MCF 10A (cell line): ENCODE data around the gene RAD54L. TPM values are rescaled to one million over a fixed set of nuclear protein-coding genes. Genes with fewer than 3 reads are reported as not detected.
"Not testable (repeated sequence)": the region's sequence is repeated elsewhere in the genome, so short reads cannot be mapped to it uniquely, and the experiment has no call there.

Experiments used
- BruUV-seq: library from RNA; stranded (reverse); fragments of 400-500 nt; replicated peaks from 2 replicates; lab custom pipeline; 2021; lab: Mats Ljungman, UMichigan
- CTCF ChIA-PET: fragments of 300-600 bp; sonication (Branson Sonifier 250); formaldehyde crosslinking; extraction: SDS; loops from one replicate; lab custom pipeline; 2021; ENCODE audit warnings: antibody characterized with exemption, inconsistent platforms; lab: Yijun Ruan, JAX
- POLR2A ChIA-PET: fragments of 300-600, 350-650 bp; sonication (Branson Sonifier 250); formaldehyde crosslinking; extraction: SDS; loops from one replicate; lab custom pipeline; 2020; ENCODE audit warnings: antibody characterized with exemption, inconsistent platforms; lab: Yijun Ruan, JAX
- DNase-seq: peaks from one replicate; pipeline ENCODE4 v3.0.0-alpha.2; 2018; ENCODE audit not compliant: unreplicated experiment
- H3K27ac Mint-ChIP-seq: one replicate; pipeline ENCODE4 v1.8.0; 2022; ENCODE audit warnings: mild to moderate bottlenecking, low read depth, mixed read lengths; ENCODE audit not compliant: unreplicated experiment
- H3K27me3 Mint-ChIP-seq: one replicate; pipeline ENCODE4 v1.8.0; 2022; ENCODE audit warnings: mixed read lengths; ENCODE audit not compliant: insufficient read depth, unreplicated experiment
- H3K36me3 Mint-ChIP-seq: one replicate; pipeline ENCODE4 v1.8.0; 2022; ENCODE audit warnings: mild to moderate bottlenecking, moderate library complexity, mixed read lengths; ENCODE audit not compliant: insufficient read depth, unreplicated experiment
- H3K4me1 Mint-ChIP-seq: one replicate; pipeline ENCODE4 v1.8.0; 2022; ENCODE audit warnings: mixed read lengths; ENCODE audit not compliant: insufficient read depth, unreplicated experiment
- H3K4me3 Mint-ChIP-seq: one replicate; pipeline ENCODE4 v1.8.0; 2022; ENCODE audit warnings: mild to moderate bottlenecking, moderate library complexity, mixed read lengths; ENCODE audit not compliant: unreplicated experiment
- H3K9me3 Mint-ChIP-seq: one replicate; pipeline ENCODE4 v1.8.0; 2022; ENCODE audit warnings: mixed read lengths; ENCODE audit not compliant: unreplicated experiment
- intact Hi-C: fragments of 100-400 bp; cut with micrococcal nuclease; formaldehyde crosslinking; loops from 2 replicates; pipeline ENCODE4 v1.14.1; 2022
- total RNA-seq: library from RNA; stranded (reverse); gene quantifications from 2 replicates; pipeline ENCODE4 v1.2.3, GENCODE V29; 2022
- TF ChIP-seq, protein P1 (sequence below): fragments of 200-600 bp; IDR thresholded peaks from one replicate; pipeline ENCODE4 v1.8.0; 2022; ENCODE audit warnings: antibody characterized with exemption, mild to moderate bottlenecking; ENCODE audit not compliant: unreplicated experiment

The RAD54L gene
- total RNA-seq, 1 experiment from 2014 or later: 4.5 TPM

DNA sequence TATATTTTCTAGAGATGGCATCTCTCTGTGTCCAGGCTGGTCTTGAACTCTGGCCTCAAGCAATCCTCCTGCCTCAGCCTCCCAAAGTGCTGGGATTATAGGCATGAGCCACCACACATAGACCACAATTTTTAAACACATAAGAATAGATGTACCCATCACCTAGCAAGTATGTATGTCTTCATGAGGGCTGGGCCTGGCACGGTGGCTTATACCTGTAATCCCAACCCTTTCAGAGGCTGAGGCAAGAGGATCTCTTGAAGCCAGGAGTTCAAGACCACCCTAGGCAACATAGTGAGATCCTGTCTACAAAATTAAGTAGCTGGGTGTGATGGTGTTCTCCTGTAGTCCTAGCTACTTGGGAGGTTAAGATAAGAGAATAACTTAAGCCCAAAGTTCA, 69.8 kb downstream of the RAD54L start:
- no TSS peak for BruUV-seq
- ChIA-PET CTCF (no interaction called here), POLR2A (interaction anchor here (1.0 to 1.8 kb wide), 4 partner anchors 9 to 23 kb away, joined by 3 to 7 read pairs (median 5); partner anchors contain the start of genes LRRC41, NSUN4 and UQCRH)
- TF ChIP-seq, protein P1, sequence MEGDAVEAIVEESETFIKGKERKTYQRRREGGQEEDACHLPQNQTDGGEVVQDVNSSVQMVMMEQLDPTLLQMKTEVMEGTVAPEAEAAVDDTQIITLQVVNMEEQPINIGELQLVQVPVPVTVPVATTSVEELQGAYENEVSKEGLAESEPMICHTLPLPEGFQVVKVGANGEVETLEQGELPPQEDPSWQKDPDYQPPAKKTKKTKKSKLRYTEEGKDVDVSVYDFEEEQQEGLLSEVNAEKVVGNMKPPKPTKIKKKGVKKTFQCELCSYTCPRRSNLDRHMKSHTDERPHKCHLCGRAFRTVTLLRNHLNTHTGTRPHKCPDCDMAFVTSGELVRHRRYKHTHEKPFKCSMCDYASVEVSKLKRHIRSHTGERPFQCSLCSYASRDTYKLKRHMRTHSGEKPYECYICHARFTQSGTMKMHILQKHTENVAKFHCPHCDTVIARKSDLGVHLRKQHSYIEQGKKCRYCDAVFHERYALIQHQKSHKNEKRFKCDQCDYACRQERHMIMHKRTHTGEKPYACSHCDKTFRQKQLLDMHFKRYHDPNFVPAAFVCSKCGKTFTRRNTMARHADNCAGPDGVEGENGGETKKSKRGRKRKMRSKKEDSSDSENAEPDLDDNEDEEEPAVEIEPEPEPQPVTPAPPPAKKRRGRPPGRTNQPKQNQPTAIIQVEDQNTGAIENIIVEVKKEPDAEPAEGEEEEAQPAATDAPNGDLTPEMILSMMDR: no peak
- Mint-ChIP-seq H3K27ac (no peak overlapping the region), H3K4me3 (no peak overlapping the region), H3K27me3 (no peaks in the 10 kb centered on the region), H3K36me3 (peaks cover 53% of the 10 kb centered on the region), H3K4me1 (peaks cover 5% of the 10 kb centered on the region), H3K9me3 (no peaks in the 10 kb centered on the region)
- intact Hi-C loops: no loop called here
- no peak for DNase-seq

DNA sequence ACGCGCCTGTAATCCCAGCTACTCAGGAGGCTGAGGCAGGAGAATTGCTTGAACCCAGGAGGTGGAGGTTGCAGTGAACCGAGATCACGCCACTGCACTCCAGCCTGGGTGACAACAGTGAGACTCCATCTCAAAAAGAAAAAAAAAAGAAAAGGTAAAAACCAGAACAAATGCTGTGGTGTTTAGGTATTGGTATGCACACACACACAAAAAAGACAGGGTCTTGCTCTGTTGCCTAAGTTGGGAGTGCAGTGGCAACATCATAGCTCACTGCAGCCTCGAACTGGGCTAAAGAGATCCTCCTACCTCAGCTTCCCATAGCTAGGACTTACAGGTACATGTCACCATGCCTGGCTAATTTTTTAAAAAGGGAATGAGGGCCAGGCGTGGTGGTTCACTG, 71.7 kb downstream of the RAD54L start:
- ChIA-PET CTCF (interaction anchor here (0.7 kb wide), 1 partner anchor 145 kb away, joined by 3 read pairs; no protein-coding TSS in a partner anchor), POLR2A (interaction anchor here (1.2 kb wide), 1 partner anchor 26 kb away, joined by 3 read pairs; no protein-coding TSS in a partner anchor)
- H3K4me3 Mint-ChIP-seq, H3K27ac Mint-ChIP-seq, H3K9me3 Mint-ChIP-seq, BruUV-seq, intact Hi-C loops, H3K4me1 Mint-ChIP-seq, DNase-seq, H3K27me3 Mint-ChIP-seq: not testable (repeated sequence)
- H3K36me3 Mint-ChIP-seq: peaks cover 33% of the 10 kb centered on the region

DNA sequence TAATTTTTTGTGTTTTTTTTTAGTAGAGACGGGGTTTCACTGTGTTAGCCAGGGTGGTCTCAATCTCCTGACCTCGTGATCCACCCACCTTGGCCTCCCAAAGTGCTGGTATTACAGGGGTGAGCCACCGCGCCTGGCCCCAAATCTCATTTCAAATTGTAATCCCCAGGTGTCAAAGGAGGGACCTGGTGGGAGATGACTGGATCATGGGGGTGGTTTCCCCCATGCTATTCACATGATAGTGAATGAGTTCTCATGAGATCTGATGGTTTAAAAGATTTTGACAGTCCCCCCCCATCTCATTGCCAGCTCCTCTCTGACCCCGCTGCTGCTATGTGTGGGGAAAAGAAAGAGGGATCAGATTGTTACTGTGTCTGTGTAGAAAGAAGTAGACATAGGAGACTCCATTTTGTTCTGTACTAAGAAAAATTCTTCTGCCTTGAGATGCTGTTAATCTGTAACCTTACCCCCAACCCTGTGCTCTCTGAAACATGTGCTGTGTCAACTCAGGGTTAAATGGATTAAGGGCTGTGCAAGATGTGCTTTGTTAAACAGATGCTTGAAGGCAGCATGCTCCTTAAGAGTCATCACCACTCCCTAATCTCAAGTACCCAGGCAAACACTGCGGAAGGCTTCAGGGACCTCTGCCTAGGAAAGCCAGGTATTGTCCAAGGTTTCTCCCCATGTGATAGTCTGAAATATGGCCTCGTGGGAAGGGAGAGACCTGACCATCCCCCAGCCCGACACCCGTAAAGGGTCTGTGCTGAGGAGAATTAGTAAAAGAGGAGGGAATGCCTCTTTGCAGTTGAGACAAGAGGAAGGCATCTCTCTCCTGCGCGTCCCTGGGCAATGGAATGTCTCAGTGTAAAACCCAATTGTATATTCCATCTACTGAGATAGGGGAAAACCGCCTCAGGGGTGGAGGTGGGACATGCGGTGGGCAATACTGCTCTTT, 72.7 kb downstream of the RAD54L start:
- BruUV-seq, intact Hi-C loops, H3K27me3 Mint-ChIP-seq, DNase-seq, H3K4me3 Mint-ChIP-seq, H3K9me3 Mint-ChIP-seq, CTCF ChIA-PET, H3K27ac Mint-ChIP-seq, H3K4me1 Mint-ChIP-seq: not testable (repeated sequence)
- POLR2A ChIA-PET: interaction anchor here (1.2 kb wide), 1 partner anchor 25 kb away, joined by 3 read pairs; no protein-coding TSS in a partner anchor
- peaks cover 24% of the 10 kb centered on the region for H3K36me3 Mint-ChIP-seq

DNA sequence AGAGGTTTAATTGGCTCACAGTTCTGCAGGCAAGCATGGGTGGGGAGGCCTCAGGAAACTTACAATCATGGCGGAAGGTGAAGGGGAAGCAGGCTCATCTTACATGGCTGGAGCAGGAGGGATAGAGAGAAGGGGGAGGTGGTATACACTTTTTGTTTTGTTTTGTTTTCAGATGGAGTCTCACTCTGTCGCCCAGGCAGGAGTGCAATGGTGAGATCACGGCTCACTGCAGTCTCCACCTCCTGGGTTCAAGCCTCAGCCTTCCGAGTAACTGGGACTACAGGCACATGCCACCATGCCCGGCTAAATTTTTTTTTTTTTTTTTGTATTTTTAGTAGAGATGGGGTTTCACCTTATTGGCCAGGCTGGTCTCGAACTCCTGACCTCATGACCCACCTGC, 74.6 kb downstream of the RAD54L start:
- H3K27ac Mint-ChIP-seq, POLR2A ChIA-PET, H3K27me3 Mint-ChIP-seq, BruUV-seq, H3K4me1 Mint-ChIP-seq, H3K36me3 Mint-ChIP-seq, intact Hi-C loops, H3K4me3 Mint-ChIP-seq, DNase-seq, H3K9me3 Mint-ChIP-seq: not testable (repeated sequence)
- CTCF ChIA-PET: interaction anchor here (0.6 kb wide), 1 partner anchor 217 kb away, joined by 3 read pairs; no protein-coding TSS in a partner anchor

DNA sequence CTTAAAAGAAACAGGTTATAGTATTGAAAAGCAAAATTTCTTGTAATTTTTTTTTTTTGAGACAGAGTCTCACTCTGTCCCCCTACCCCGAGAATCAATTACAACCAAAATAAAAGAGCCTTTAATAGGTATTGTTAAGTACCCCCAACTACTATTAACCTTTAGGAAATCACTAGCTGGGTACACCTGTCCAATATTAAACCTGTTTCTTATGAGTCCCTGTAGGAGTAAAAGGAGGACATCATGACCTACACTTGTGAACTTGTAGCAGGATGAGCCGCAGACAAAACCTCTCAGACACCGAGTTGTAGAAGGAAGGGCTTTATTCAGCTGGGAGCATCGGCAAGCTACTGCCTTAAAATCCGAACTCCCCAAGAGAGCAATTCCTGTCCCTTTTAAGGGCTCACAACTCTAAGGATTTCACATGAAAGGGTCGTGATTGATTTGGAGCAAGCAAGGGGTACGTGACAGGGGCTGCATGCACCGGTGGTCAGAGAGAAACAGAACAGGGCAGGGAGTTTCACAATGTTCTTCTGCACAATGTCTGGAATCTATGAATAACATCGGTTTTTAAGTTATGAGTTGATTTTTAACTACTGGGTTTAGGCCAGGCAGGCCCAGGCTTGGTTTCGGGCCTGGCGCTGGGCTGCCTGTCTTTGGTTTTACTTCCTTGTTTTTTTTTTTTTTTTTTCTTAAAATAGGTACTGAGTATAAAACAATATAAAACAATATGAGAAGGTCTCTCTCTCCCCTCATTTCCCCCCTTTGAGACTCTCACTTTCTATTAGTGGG, 77.9 kb downstream of the RAD54L start:
- POLR2A ChIA-PET: interaction anchor here (1.6 kb wide), 1 partner anchor 22 kb away, joined by 7 read pairs; the partner anchor contains the start of genes LRRC41 and UQCRH
- BruUV-seq: not testable (repeated sequence)
- CTCF ChIA-PET: interaction anchor here (1.3 to 1.4 kb wide), 2 partner anchors 10 to 14 kb away, joined by 3 to 4 read pairs; no protein-coding TSS in a partner anchor

More for the DNA sequence above, 77.9 kb downstream of the RAD54L start:
- H3K9me3 Mint-ChIP-seq, H3K36me3 Mint-ChIP-seq, intact Hi-C loops, H3K27ac Mint-ChIP-seq, H3K4me3 Mint-ChIP-seq, H3K27me3 Mint-ChIP-seq, H3K4me1 Mint-ChIP-seq, DNase-seq: not testable (repeated sequence)

Other genes with a start within 250 kb of the RAD54L start
- gene PIK3R3, start 115.1 kb upstream of the RAD54L start, total RNA-seq: 8.0 and 9.3 TPM in 2 replicates
- gene TSPAN1, start 72.7 kb upstream of the RAD54L start, total RNA-seq: 22.7 and 41.7 TPM in 2 replicates
- not detected in 2 replicates for gene P3R3URF, start 71.3 kb upstream of the RAD54L start, total RNA-seq
- gene POMGNT1, start 49.3 kb upstream of the RAD54L start, total RNA-seq: 85.4 and 90.7 TPM in 2 replicates
- 3.6 and 4.1 TPM in 2 replicates for gene LURAP1, start 44.4 kb upstream of the RAD54L start, total RNA-seq
- gene LRRC41, start 55.9 kb downstream of the RAD54L start, total RNA-seq: 92.6 and 105 TPM in 2 replicates
- 299 and 318 TPM in 2 replicates for gene UQCRH, start 55.9 kb downstream of the RAD54L start, total RNA-seq
- gene NSUN4, start 93.0 kb downstream of the RAD54L start, total RNA-seq: 27.4 and 28.4 TPM in 2 replicates
- gene FAAH, start 146.6 kb downstream of the RAD54L start, total RNA-seq: 17.3 and 19.3 TPM in 2 replicates
- not detected in 2 replicates for gene DMBX1, start 242.1 kb downstream of the RAD54L start, total RNA-seq